HG03469 (cell line): ENCODE results near the gene SDK2.
"Not testable (repeated sequence)": the region's sequence is repeated elsewhere in the genome, so short reads cannot be mapped to it uniquely, and the experiment has no call there.

Experiments used
- ATAC-seq: cut with Tn5 transposase; IDR thresholded peaks from one replicate; pipeline ENCODE4 v1.9.1; 2021; ENCODE audit warnings: mild to moderate bottlenecking, moderate library complexity, moderate number of reproducible peaks; ENCODE audit not compliant: unreplicated experiment

SDK2 gene

GRCh38 chr17:73379826-73380225 lies 264.4 kb downstream of the SDK2 start:
- ATAC-seq, result no peak

- no peak for ATAC-seq
Observed at GRCh38 chr17:73378974-73379470, 265.2 kb downstream of the SDK2 start.

GRCh38 chr17:73376636-73377035 lies 267.6 kb downstream of the SDK2 start:
- ATAC-seq, result no peak

- no peak for ATAC-seq
Observed at GRCh38 chr17:73376152-73376551, 268.1 kb downstream of the SDK2 start.

GRCh38 chr17:73371836-73372235 lies 272.4 kb downstream of the SDK2 start:
- no peak for ATAC-seq

- no peak for ATAC-seq
Observed at GRCh38 chr17:73371285-73371684, 273.0 kb downstream of the SDK2 start.

- not testable (repeated sequence) for ATAC-seq
Observed at GRCh38 chr17:73369817-73370490, 274.3 kb downstream of the SDK2 start.

- ATAC-seq, result no peak
Observed at GRCh38 chr17:73369111-73369521, 275.1 kb downstream of the SDK2 start.

- no peak for ATAC-seq
Observed at GRCh38 chr17:73368085-73368631, 276.1 kb downstream of the SDK2 start.

- no peak for ATAC-seq
Observed at GRCh38 chr17:73365906-73366623, 278.2 kb downstream of the SDK2 start.

- no peak for ATAC-seq
Observed at GRCh38 chr17:73365301-73365874, 278.9 kb downstream of the SDK2 start.

GRCh38 chr17:73364155-73364522 lies 280.1 kb downstream of the SDK2 start:
- ATAC-seq, result no peak

- no peak for ATAC-seq
Observed at GRCh38 chr17:73363442-73364154, 280.6 kb downstream of the SDK2 start.

GRCh38 chr17:73362697-73363096 lies 281.5 kb downstream of the SDK2 start:
- no peak for ATAC-seq

GRCh38 chr17:73360961-73361761 lies 283.1 kb downstream of the SDK2 start:
- no peak for ATAC-seq

- ATAC-seq, result no peak
Observed at GRCh38 chr17:73359987-73360410, 284.2 kb downstream of the SDK2 start.

GRCh38 chr17:73359352-73359751 lies 284.9 kb downstream of the SDK2 start:
- ATAC-seq, result no peak

GRCh38 chr17:73358668-73359067 lies 285.6 kb downstream of the SDK2 start:
- ATAC-seq, result no peak

- ATAC-seq, result no peak
Observed at GRCh38 chr17:73357981-73358380, 286.3 kb downstream of the SDK2 start.

- no peak for ATAC-seq
Observed at GRCh38 chr17:73357318-73357717, 286.9 kb downstream of the SDK2 start.
